Pancreas (tissue), 10 donors: Measurements from ENCODE around the gene ERAP2. TPM values are rescaled to one million over a fixed set of nuclear protein-coding genes. Genes with fewer than 3 reads are reported as not detected.
"Not testable (repeated sequence)": the region's sequence is repeated elsewhere in the genome, so short reads cannot be mapped to it uniquely, and the experiment has no call there.

Experiments used
- ATAC-seq, 4 donors: fragments of 200-7000 bp; cut with Tn5 transposase; one replicate each; pipeline versions ENCODE4 v1.8.0 to v1.9.1; 2020; ENCODE audit warnings: mild to moderate bottlenecking in 4 of 4, moderate library complexity in 4 of 4
- DNase-seq, 6 donors: peaks; one replicate each; pipeline ENCODE4 v3.0.0-alpha.2; 2020
- FAIRE-seq: peaks from 2 replicates; lab custom pipeline; 2012; peaks lifted over from hg19 to GRCh38; lab: Jason Lieb, UNC
- H3K27ac ChIP-seq, 4 donors: fragments of 200-600 bp; sonication (generic); 1 replicate in 3 of 4; 2 replicates in 1 of 4; pipeline versions ENCODE4 v1.5.0 to v1.8.0; 2020
- H3K27me3 ChIP-seq, 4 donors: fragments of 200-600 bp; one replicate each; pipeline ENCODE4 v1.8.0; 2021
- H3K36me3 ChIP-seq, 3 donors: fragments of 200-600 bp; sonication (generic) in 1 of 3; one replicate each; pipeline versions ENCODE4 v1.5.0 to v1.8.0; 2020 to 2021
- H3K4me1 ChIP-seq, 3 donors: fragments of 200-600 bp; one replicate each; pipeline ENCODE4 v1.8.0; 2021
- H3K4me3 ChIP-seq, 4 donors: fragments of 200-600 bp; sonication (generic) in 2 of 4; one replicate each; pipeline versions ENCODE4 v1.5.0 to v1.8.0; 2020 to 2021
- H3K9me3 ChIP-seq, 4 donors: fragments of 200-600 bp; one replicate each; pipeline ENCODE4 v1.8.0; 2021
- CTCF ChIP-seq, 4 donors: fragments of 200-600 bp; sonication (generic) in 3 of 4; IDR thresholded peaks; one replicate each; pipeline versions ENCODE4 v1.5.0 to v1.8.0; 2021; ENCODE audit warnings: antibody characterized with exemption in 4 of 4
- WGBS, 2 donors: extraction: QIAGEN DNeasy Blood & Tissue Kit; methylation state at CpG; one replicate each; pipeline ENCODE4 v1.1.7; 2013; 5-methylcytosine and 5-hydroxymethylcytosine counted together
- intact Hi-C, 3 donors: fragments of 100-400 bp; cut with DNase I; formaldehyde crosslinking; loops; one replicate each; pipeline versions ENCODE4 v1.11.1 to v1.14.2; 2022
- polyA plus RNA-seq, 2 donors: library from polyadenylated mRNA; stranded (reverse); fragments of 200-250 nt; gene quantifications; one replicate each; pipeline ENCODE4 v1.2.3, GENCODE V29; 2013
- total RNA-seq, 6 donors: library from RNA; stranded (reverse); fragmentation: NEBNext Ultra II Directional in 4 of 6; extraction: Animal tissue kit (Norgen Biotek cat#: 25700) in 4 of 6; gene quantifications; one replicate each; pipeline versions ENCODE4 v1.2.1 to v1.2.4, GENCODE V29; 2021 to 2023
- donor health status: healthy with polysubstance abuse.
- donor health status: DM: no; HTN: no; CAD: no; lungs with moderate emphysema.
- donor health status: DM: no; HTN: no; CAD: no.
- donor health status: control.
- donor health status: control.
- donor health status: Bipolar disorder and iron deficiency.
- donor health status: DM: yes; HTN: yes; CAD: no.
- donor health status: DM: no; HTN: no; CAD: no.
- donor health status: DM: no; HTN: no; CAD: no.
- donor health status: DM: yes; HTN: yes; CAD: no.

The ERAP2 gene
- total and polyA plus RNA-seq, 8 donors = 0.22 to 9.3 (median 1.4) TPM

DNA sequence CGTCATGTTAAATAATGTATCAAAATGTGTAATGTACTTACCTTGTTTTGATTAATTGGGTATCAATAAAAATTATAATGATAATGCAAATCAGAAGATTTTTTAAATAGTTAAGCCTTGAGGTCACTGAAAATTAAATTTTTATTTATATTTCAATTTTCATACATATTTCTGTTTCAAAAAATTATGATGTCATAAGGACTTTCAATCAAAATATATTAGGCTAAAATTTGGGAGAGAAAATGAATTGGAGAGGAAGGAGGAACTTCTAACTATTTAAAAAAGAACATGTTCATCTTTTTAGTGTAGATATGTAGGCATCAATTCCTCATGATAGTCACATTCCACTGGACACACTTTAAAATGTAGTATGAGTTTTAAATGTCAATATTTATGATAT is 39.5 kb upstream of the ERAP2 start:
- Histone ChIP-seq H3K4me3 (no peak overlapping the region), H3K4me1 (no peaks in the 10 kb centered on the region), H3K9me3 (no peaks in the 10 kb centered on the region), H3K36me3 (no peaks in the 10 kb centered on the region), H3K27ac (no peak overlapping the region), H3K27me3 (no peaks in the 10 kb centered on the region)
- FAIRE-seq = no peak
- DNase-seq = no peak
- 94 to 99% methylated on average over 1 of the region's 1 CpG for WGBS, 2 donors
- no peak for ATAC-seq
- TF ChIP-seq CTCF (IDR thresholded peaks at IDR 0.05) = no peak
- intact Hi-C loops = no loop called here

DNA sequence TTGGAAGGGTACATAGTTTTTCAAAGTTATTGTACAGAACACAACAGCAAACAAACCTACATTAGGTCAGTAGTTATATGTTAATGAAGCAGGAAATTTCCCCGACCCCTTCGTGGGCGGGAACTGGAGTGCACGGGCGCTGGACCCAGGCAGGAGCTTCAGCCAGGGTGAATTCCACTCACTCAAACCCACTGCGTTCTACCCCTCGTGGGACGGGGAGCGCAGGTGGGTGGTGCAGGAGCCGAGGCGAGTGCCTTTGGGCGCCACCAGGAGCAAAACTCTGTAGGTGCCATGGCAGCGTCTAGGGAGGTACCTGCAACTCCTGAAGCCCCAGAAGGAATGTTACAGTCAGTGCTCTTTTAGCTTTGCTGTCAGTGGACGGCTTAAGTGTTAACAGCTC is 39.0 kb upstream of the ERAP2 start:
- H3K36me3 ChIP-seq = no peaks in the 10 kb centered on the region
- no peak for FAIRE-seq
- 82 to 88% methylated on average over 14 of the region's 14 CpGs for WGBS, 2 donors
- H3K27me3 ChIP-seq = no peaks in the 10 kb centered on the region
- no peak for TF ChIP-seq CTCF (IDR thresholded peaks at IDR 0.05)
- H3K4me1 ChIP-seq = no peaks in the 10 kb centered on the region
- intact Hi-C loops = no loop called here
- ATAC-seq = no peak
- DNase-seq = no peak
- H3K4me3 ChIP-seq = no peak overlapping the region
- H3K9me3 ChIP-seq = no peaks in the 10 kb centered on the region
- H3K27ac ChIP-seq = no peak overlapping the region

DNA sequence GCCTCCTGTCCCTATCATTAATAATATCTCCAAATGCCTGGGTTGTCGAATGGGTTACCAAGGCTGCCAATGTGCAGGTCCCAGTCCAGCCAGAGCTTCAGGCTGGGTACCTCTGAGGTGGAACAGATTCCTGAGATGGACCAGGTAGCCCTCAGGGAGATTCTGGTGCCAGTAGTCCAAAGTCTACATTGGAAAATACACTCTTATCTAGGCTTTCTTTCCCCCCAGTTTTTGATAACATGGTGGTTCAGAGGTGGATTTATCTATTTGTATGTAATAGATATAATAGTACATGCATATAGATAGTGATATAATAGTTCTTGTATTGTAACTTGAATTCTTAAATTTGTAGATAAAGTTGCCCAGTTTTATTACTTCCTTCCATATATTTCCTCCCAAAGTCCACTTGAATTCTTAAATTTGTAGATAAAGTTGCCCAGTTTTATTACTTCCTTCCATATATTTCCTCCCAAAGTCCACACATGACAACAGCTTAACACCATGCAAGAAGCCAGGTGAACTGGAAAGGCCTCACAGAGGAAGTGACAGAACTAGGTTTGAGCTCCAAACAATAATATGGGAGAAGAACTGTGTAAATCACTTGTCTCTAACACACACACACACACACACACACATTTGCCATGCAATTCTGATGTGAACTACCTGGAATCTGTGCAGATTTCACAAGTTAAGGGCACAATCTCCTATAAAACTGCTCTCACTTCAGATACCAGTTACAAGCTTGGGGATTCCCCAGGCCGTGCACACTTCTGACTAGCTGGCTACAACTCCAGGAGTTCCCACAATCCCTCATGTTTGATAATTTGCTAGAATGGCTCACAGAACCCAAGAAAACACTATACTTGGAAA is 37.9 kb upstream of the ERAP2 start:
- Histone ChIP-seq H3K4me3 (no peak overlapping the region), H3K4me1 (no peaks in the 10 kb centered on the region), H3K27ac (no peak overlapping the region), H3K36me3 (no peaks in the 10 kb centered on the region), H3K9me3 (no peaks in the 10 kb centered on the region), H3K27me3 (no peaks in the 10 kb centered on the region)
- DNase-seq = no peak
- FAIRE-seq = peak; percentile 53
- no peak for TF ChIP-seq CTCF (IDR thresholded peaks at IDR 0.05)
- ATAC-seq = peak in 2 of 4 donors; percentile 52 to 56
- 64 to 65% methylated on average over 2 of the region's 2 CpGs for whole genome bisulfite sequencing, 2 donors
- intact Hi-C loops = no loop called here

DNA sequence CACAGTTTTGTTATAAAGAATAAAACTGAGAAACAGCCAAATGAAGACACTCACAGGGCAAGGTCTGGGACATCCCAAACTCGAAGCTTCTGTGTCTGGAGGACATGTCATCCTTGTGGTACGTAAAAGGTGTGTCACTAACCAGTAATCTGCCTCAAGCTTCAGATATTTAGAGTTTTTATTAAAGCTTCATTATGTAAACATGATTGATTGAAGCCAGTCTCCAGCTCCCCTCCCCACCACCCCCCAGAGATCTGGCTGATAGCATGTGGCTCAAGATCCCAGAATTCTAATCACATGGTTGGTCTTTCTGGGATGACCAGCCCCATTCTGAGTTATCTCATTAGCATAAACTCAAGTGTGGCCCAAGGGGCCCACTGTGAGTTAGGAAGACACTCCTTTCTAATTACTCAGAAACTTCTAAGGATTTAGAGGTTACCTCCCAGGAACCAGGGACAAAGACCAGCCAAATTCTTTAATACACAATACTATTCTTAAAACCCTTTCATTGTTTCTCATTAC is 37.2 kb upstream of the ERAP2 start:
- DNase-seq (no peak), ATAC-seq (no peak), FAIRE-seq (no peak)
- no peak overlapping the region for H3K4me3 ChIP-seq
- intact Hi-C loops = no loop called here
- no peaks in the 10 kb centered on the region for H3K9me3 ChIP-seq
- no peaks in the 10 kb centered on the region for H3K36me3 ChIP-seq
- TF ChIP-seq CTCF (IDR thresholded peaks at IDR 0.05) = no peak
- WGBS, 2 donors = 95 to 98% methylated on average over 2 of the region's 2 CpGs
- no peaks in the 10 kb centered on the region for H3K27me3 ChIP-seq
- no peaks in the 10 kb centered on the region for H3K4me1 ChIP-seq
- no peak overlapping the region for H3K27ac ChIP-seq

GRCh38 chr5:96841931-96842330 is 34.4 kb upstream of the ERAP2 start:
- intact Hi-C loops, DNase-seq, ATAC-seq, H3K36me3 ChIP-seq, H3K27me3 ChIP-seq, H3K4me3 ChIP-seq, H3K9me3 ChIP-seq, FAIRE-seq, H3K4me1 ChIP-seq, H3K27ac ChIP-seq: not testable (repeated sequence)
- WGBS, 2 donors = 66 to 74% methylated on average over 6 of the region's 6 CpGs
